Neural cell (in vitro differentiated cells): ENCODE data around the gene MAGEB16. TPM values are rescaled to one million over a fixed set of nuclear protein-coding genes. Genes with fewer than 3 reads are reported as not detected.

Source experiments
- H2AFZ ChIP-seq: fragments of 200-600, 300-800 bp; sonication (generic), shearing (Covaris generic); 2 replicates; pipeline ENCODE4 v1.6.0; 2014; ENCODE audit warnings: low read depth, mild to moderate bottlenecking, antibody characterized with exemption, low read length, moderate library complexity
- H3F3A ChIP-seq: fragments of 200-600 bp; shearing (Covaris generic); 2 replicates; pipeline ENCODE4 v1.6.1; 2016; ENCODE audit warnings: mild to moderate bottlenecking, moderate library complexity, mixed read lengths, antibody characterized with exemption, low read length; ENCODE audit not compliant: insufficient read depth, poor library complexity, severe bottlenecking
- H3K27ac ChIP-seq: fragments of 200-600, 300-800 bp; sonication (generic), shearing (Covaris generic); 2 replicates; pipeline ENCODE4 v1.5.1; 2014; ENCODE audit warnings: mild to moderate bottlenecking, low read length, moderate library complexity
- H3K27me3 ChIP-seq: fragments of 300-800, 200-600 bp; sonication (generic), shearing (Covaris generic); 2 replicates; pipeline ENCODE4 v1.6.0; 2014; ENCODE audit warnings: mild to moderate bottlenecking, low read depth, low read length, moderate library complexity; ENCODE audit not compliant: insufficient read depth
- H3K36me3 ChIP-seq: fragments of 300-800, 200-600 bp; sonication (generic), shearing (Covaris generic); 2 replicates; pipeline ENCODE4 v1.5.1; 2014; ENCODE audit warnings: mild to moderate bottlenecking, antibody characterized with exemption, low read length, moderate library complexity; ENCODE audit not compliant: insufficient read depth
- H3K4me2 ChIP-seq: fragments of 300-800, 200-600 bp; sonication (generic), shearing (Covaris generic); 2 replicates; pipeline ENCODE4 v1.6.0; 2014; ENCODE audit warnings: mild to moderate bottlenecking, low read length
- H3K4me3 ChIP-seq: fragments of 300-800, 200-600 bp; sonication (generic), shearing (Covaris generic); 2 replicates; pipeline ENCODE4 v1.5.1; 2014; ENCODE audit warnings: mild to moderate bottlenecking, low read length, moderate library complexity
- H3K79me2 ChIP-seq: fragments of 200-600 bp; shearing (Covaris generic); replicated peaks from 2 replicates; pipeline ENCODE4 v1.6.0; 2014; ENCODE audit warnings: mild to moderate bottlenecking, low read length, moderate library complexity; ENCODE audit not compliant: insufficient read depth
- H3K9ac ChIP-seq: fragments of 300-800, 200-600 bp; sonication (generic), shearing (Covaris generic); 2 replicates; pipeline ENCODE4 v1.6.1; 2016; ENCODE audit warnings: mild to moderate bottlenecking, low read length, mixed read lengths
- H3K9me2 ChIP-seq: fragments of 200-600 bp; shearing (Covaris generic); 2 replicates; pipeline ENCODE4 v1.6.1; 2016; ENCODE audit warnings: mild to moderate bottlenecking, low read length, mixed read lengths; ENCODE audit not compliant: insufficient read depth
- H3K9me3 ChIP-seq: fragments of 200-600, 300-800 bp; sonication (generic), shearing (Covaris generic); 2 replicates; pipeline ENCODE4 v1.6.1; 2016; ENCODE audit warnings: mild to moderate bottlenecking, mixed run types, low read length, moderate library complexity, mixed read lengths
- H4K20me1 ChIP-seq: fragments of 200-600 bp; shearing (Covaris generic); 2 replicates; pipeline ENCODE4 v1.6.1; 2016; ENCODE audit warnings: mild to moderate bottlenecking, mixed run types; ENCODE audit not compliant: insufficient read depth
- CTCF ChIP-seq: fragments of 450-650 bp; IDR thresholded peaks from 2 replicates; pipeline ENCODE4 v1.5.1; 2014; ENCODE audit warnings: antibody characterized with exemption, mild to moderate bottlenecking, moderate library complexity; ENCODE audit not compliant: poor library complexity, severe bottlenecking
- EP300 ChIP-seq: fragments of 450-650 bp; conservative IDR thresholded peaks from 2 replicates; pipeline ENCODE4 v1.6.1; 2014; ENCODE audit warnings: antibody characterized with exemption, mild to moderate bottlenecking, moderate library complexity; ENCODE audit not compliant: poor library complexity, severe bottlenecking
- EZH2 ChIP-seq: fragments of 200-600, 300-800 bp; shearing (Covaris generic), sonication (generic); IDR thresholded peaks from 2 replicates; pipeline ENCODE4 v1.6.1; 2014; ENCODE audit warnings: antibody characterized with exemption, low read length, borderline replicate concordance, mild to moderate bottlenecking; ENCODE audit not compliant: insufficient read depth, poor library complexity, severe bottlenecking
- MXI1 ChIP-seq: fragments of 450-650 bp; conservative IDR thresholded peaks from 2 replicates; pipeline ENCODE4 v1.6.1; 2014; ENCODE audit warnings: antibody characterized with exemption, mild to moderate bottlenecking; ENCODE audit not compliant: poor library complexity, severe bottlenecking
- POLR2AphosphoS5 ChIP-seq: IDR thresholded peaks from 2 replicates; pipeline ENCODE4 v1.6.1; 2012
- RAD21 ChIP-seq: fragments of 450-650 bp; conservative IDR thresholded peaks from 2 replicates; pipeline ENCODE4 v1.6.1; 2014; ENCODE audit warnings: antibody characterized with exemption, mild to moderate bottlenecking, moderate library complexity
- REST ChIP-seq: IDR thresholded peaks from 2 replicates; pipeline ENCODE4 v1.6.1; 2012; ENCODE audit warnings: borderline replicate concordance
- SMC3 ChIP-seq: fragments of 450-650 bp; conservative IDR thresholded peaks from 2 replicates; pipeline ENCODE4 v1.6.1; 2014; ENCODE audit warnings: antibody characterized with exemption, mild to moderate bottlenecking, moderate library complexity; ENCODE audit not compliant: poor library complexity
- TAF1 ChIP-seq: IDR thresholded peaks from 2 replicates; pipeline ENCODE4 v1.6.1; 2012; ENCODE audit warnings: low read depth
- polyA plus RNA-seq: library from polyadenylated mRNA; depleted of rRNA; stranded (reverse); fragments of >200 nt; gene quantifications from 2 replicates; pipeline ENCODE4 v1.2.3, GENCODE V29; 2014

The MAGEB16 gene
- polyA plus RNA-seq, 1 donor from 2014 or later: not detected

- TF ChIP-seq RAD21 (no peak), EP300 (no peak)
- H3K9me2 ChIP-seq: no peaks in the 10 kb centered on the region
- no peaks in the 10 kb centered on the region for H3K79me2 ChIP-seq
- no peaks in the 10 kb centered on the region for H4K20me1 ChIP-seq
- H3K27ac ChIP-seq: no peak overlapping the region
- no peaks in the 10 kb centered on the region for H3K27me3 ChIP-seq
- no peak overlapping the region for H3K9ac ChIP-seq
- H3F3A ChIP-seq: no peaks in the 10 kb centered on the region
- no peak overlapping the region for H2AFZ ChIP-seq
- no peaks in the 10 kb centered on the region for H3K36me3 ChIP-seq
- no peak overlapping the region for H3K4me2 ChIP-seq
- H3K9me3 ChIP-seq: no peaks in the 10 kb centered on the region
- no peak overlapping the region for H3K4me3 ChIP-seq
Measured at GRCh38 chrX:35785075-35785474, 13.1 kb upstream of the MAGEB16 start.

GRCh38 chrX:35786271-35786670 is 11.9 kb upstream of the MAGEB16 start:
- H3K36me3 ChIP-seq: no peaks in the 10 kb centered on the region
- H3K9ac ChIP-seq: no peak overlapping the region
- no peaks in the 10 kb centered on the region for H3K9me2 ChIP-seq
- no peaks in the 10 kb centered on the region for H3K9me3 ChIP-seq
- no peak overlapping the region for H3K4me2 ChIP-seq
- no peak overlapping the region for H2AFZ ChIP-seq
- no peaks in the 10 kb centered on the region for H3K27me3 ChIP-seq
- no peaks in the 10 kb centered on the region for H3K79me2 ChIP-seq
- no peaks in the 10 kb centered on the region for H4K20me1 ChIP-seq
- TF ChIP-seq EP300 (no peak), CTCF (no peak), SMC3 (no peak), REST (no peak), EZH2 (no peak), POLR2AphosphoS5 (no peak), MXI1 (no peak), RAD21 (no peak), TAF1 (no peak)
- H3F3A ChIP-seq: no peaks in the 10 kb centered on the region
- no peak overlapping the region for H3K4me3 ChIP-seq
- no peak overlapping the region for H3K27ac ChIP-seq

GRCh38 chrX:35787867-35788266 is 10.3 kb upstream of the MAGEB16 start:
- Histone ChIP-seq H4K20me1 (no peaks in the 10 kb centered on the region), H3F3A (no peaks in the 10 kb centered on the region), H3K9me2 (no peaks in the 10 kb centered on the region), H2AFZ (no peak overlapping the region), H3K9me3 (no peaks in the 10 kb centered on the region), H3K27ac (no peak overlapping the region), H3K9ac (no peak overlapping the region), H3K27me3 (no peaks in the 10 kb centered on the region), H3K4me2 (no peak overlapping the region), H3K4me3 (no peak overlapping the region), H3K79me2 (no peaks in the 10 kb centered on the region), H3K36me3 (no peaks in the 10 kb centered on the region)
- TF ChIP-seq CTCF: no peak
- no peak for TF ChIP-seq TAF1
- TF ChIP-seq RAD21: no peak
